Right lobe of liver (tissue), 4 donors: Measurements from ENCODE around the gene DGKI.
"Not testable (repeated sequence)": the region's sequence is repeated elsewhere in the genome, so short reads cannot be mapped to it uniquely, and the experiment has no call there.

Experiments used
- POLR2A ChIP-seq: fragments of 450-650 bp; IDR thresholded peaks from one replicate; pipeline ENCODE4 v1.6.1; 2017; ENCODE audit warnings: antibody characterized with exemption, mild to moderate bottlenecking
- TF ChIP-seq, protein P1 (sequence below), 4 donors: fragments of 200-600 bp in 3 of 4; fragments of 450-650 bp in 1 of 4; IDR thresholded peaks; one replicate each; pipeline versions ENCODE4 v1.5.1 to v1.8.0; 2016 to 2022; ENCODE audit warnings: antibody characterized with exemption in 4 of 4, mild to moderate bottlenecking in 2 of 4
- donor health status: DM: no; HTN: no; CAD: no.
- donor health status: DM: no; HTN: no; CAD: no.
- donor health status: DM: no; HTN: yes; CAD: no.

DNA sequence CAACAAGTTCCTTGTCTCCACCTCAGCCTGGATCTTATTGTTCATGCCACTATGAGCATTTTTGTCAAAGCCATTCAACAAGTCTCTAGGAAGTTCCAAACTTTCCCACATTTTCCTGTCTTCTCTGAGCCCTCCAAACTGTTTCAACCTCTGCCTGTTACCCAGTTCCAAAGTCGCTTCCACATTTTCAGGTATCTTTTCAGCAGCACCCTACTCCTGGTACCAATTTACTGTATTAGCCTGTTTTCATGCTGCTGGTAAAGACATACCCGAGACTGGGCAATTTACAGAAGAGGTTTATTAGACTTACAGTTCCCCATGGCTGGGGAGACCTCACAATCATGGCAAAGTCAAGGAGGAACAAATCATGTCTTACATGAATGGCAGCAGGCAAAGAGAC lies 13.8 kb downstream of the DGKI start:
- TF ChIP-seq POLR2A, result not testable (repeated sequence)
- TF ChIP-seq, protein P1, sequence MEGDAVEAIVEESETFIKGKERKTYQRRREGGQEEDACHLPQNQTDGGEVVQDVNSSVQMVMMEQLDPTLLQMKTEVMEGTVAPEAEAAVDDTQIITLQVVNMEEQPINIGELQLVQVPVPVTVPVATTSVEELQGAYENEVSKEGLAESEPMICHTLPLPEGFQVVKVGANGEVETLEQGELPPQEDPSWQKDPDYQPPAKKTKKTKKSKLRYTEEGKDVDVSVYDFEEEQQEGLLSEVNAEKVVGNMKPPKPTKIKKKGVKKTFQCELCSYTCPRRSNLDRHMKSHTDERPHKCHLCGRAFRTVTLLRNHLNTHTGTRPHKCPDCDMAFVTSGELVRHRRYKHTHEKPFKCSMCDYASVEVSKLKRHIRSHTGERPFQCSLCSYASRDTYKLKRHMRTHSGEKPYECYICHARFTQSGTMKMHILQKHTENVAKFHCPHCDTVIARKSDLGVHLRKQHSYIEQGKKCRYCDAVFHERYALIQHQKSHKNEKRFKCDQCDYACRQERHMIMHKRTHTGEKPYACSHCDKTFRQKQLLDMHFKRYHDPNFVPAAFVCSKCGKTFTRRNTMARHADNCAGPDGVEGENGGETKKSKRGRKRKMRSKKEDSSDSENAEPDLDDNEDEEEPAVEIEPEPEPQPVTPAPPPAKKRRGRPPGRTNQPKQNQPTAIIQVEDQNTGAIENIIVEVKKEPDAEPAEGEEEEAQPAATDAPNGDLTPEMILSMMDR (IDR thresholded peaks at IDR 0.05), result not testable (repeated sequence)
